ENCODE data around the gene UBR3.

- TF ChIP-seq CTCF (conservative IDR thresholded peaks at IDR 0.05; ENCODE audit: low read length): no peak
- TF ChIP-seq EZH2phosphoT487 (IDR thresholded peaks at IDR 0.05; ENCODE audit: borderline replicate concordance, low read depth, low read length): no peak
These were observed 138.2 kb downstream of the UBR3 start for GRCh38 chr2:169965495-169965894.

Measured in OCI-LY7 (cell line).